Hepatocyte (in vitro differentiated cells): ENCODE results near the gene FOCAD. TPM values are rescaled to one million over a fixed set of nuclear protein-coding genes. Genes with fewer than 3 reads are reported as not detected.

Source experiments
- DNase-seq: peaks from one replicate; pipeline ENCODE4 v3.0.0-alpha.2; 2016; ENCODE audit warnings: low spot score
- H2AFZ ChIP-seq: fragments of 200-600 bp; sonication (generic); 2 replicates; pipeline ENCODE4 v1.6.0; 2016; ENCODE audit warnings: antibody characterized with exemption, mild to moderate bottlenecking
- H3K27ac ChIP-seq: fragments of 200-600 bp; sonication (generic); 2 replicates; pipeline ENCODE4 v1.5.1; 2016; ENCODE audit warnings: mild to moderate bottlenecking
- H3K27me3 ChIP-seq: fragments of 200-600 bp; sonication (generic); 2 replicates; pipeline ENCODE4 v1.6.1; 2016
- H3K36me3 ChIP-seq: fragments of 200-600 bp; sonication (generic); replicated peaks from 2 replicates; pipeline ENCODE4 v1.5.1; 2016; ENCODE audit warnings: low read depth; ENCODE audit not compliant: insufficient read depth
- H3K4me1 ChIP-seq: fragments of 200-600 bp; sonication (generic); 2 replicates; pipeline ENCODE4 v1.5.1; 2016; ENCODE audit warnings: mild to moderate bottlenecking, moderate library complexity; ENCODE audit not compliant: insufficient read depth
- H3K4me2 ChIP-seq: fragments of 200-600 bp; sonication (generic); 2 replicates; pipeline ENCODE4 v1.6.0; 2016
- H3K4me3 ChIP-seq: fragments of 200-600 bp; sonication (generic); 2 replicates; pipeline ENCODE4 v1.5.1; 2016; ENCODE audit warnings: mild to moderate bottlenecking
- H3K79me2 ChIP-seq: fragments of 200-600 bp; sonication (generic); 2 replicates; pipeline ENCODE4 v1.6.0; 2017; ENCODE audit warnings: mild to moderate bottlenecking
- H3K9me2 ChIP-seq: fragments of 200-600 bp; sonication (generic); replicated peaks from 2 replicates; pipeline ENCODE4 v1.6.0; 2017; ENCODE audit warnings: mild to moderate bottlenecking; ENCODE audit not compliant: insufficient read depth
- H3K9me3 ChIP-seq: fragments of 200-600 bp; sonication (generic); 2 replicates; pipeline ENCODE4 v1.5.1; 2016; ENCODE audit warnings: low read depth, mild to moderate bottlenecking
- H4K20me1 ChIP-seq: fragments of 200-600 bp; sonication (generic); 2 replicates; pipeline ENCODE4 v1.6.0; 2016; ENCODE audit warnings: mild to moderate bottlenecking; ENCODE audit not compliant: insufficient read depth, poor library complexity, severe bottlenecking
- EZH2 ChIP-seq: fragments of 200-600 bp; sonication (generic); IDR thresholded peaks from 2 replicates; pipeline ENCODE4 v1.6.1; 2016; ENCODE audit warnings: antibody characterized with exemption, mild to moderate bottlenecking, borderline replicate concordance
- EZH2phosphoT487 ChIP-seq: fragments of 200-600 bp; sonication (generic); IDR thresholded peaks from one replicate; pipeline ENCODE4 v1.6.1; 2018; ENCODE audit warnings: antibody characterized with exemption, mild to moderate bottlenecking, low read depth, moderate library complexity; ENCODE audit not compliant: unreplicated experiment, severe bottlenecking
- WGBS: methylation state at CpG from one replicate; pipeline ENCODE4 v1.1.6; 2016; ENCODE audit warnings: low lambda C conversion rate; ENCODE audit errors: missing lambda C conversion rate; 5-methylcytosine and 5-hydroxymethylcytosine counted together
- polyA plus RNA-seq: library from polyadenylated mRNA; unstranded; fragments of >200 nt; fragmentation: Nextera tagmentation; extraction: Ambion mirVana; gene quantifications from 2 replicates; pipeline ENCODE4 v1.2.1, GENCODE V29; 2016
- total RNA-seq: library from RNA; depleted of rRNA; stranded (reverse); fragments of >200 nt; gene quantifications from 2 replicates; pipeline ENCODE4 v1.2.3, GENCODE V29; 2014
- TF ChIP-seq, protein P1 (sequence below): fragments of 200-600 bp; sonication (generic); IDR thresholded peaks from 2 replicates; pipeline ENCODE4 v1.5.1; 2016; ENCODE audit warnings: antibody characterized with exemption, mild to moderate bottlenecking; ENCODE audit not compliant: poor library complexity

The FOCAD gene
- total and polyA plus RNA-seq, 2 experiments from 2014 or later, result 21.7 to 54.1 TPM

DNA sequence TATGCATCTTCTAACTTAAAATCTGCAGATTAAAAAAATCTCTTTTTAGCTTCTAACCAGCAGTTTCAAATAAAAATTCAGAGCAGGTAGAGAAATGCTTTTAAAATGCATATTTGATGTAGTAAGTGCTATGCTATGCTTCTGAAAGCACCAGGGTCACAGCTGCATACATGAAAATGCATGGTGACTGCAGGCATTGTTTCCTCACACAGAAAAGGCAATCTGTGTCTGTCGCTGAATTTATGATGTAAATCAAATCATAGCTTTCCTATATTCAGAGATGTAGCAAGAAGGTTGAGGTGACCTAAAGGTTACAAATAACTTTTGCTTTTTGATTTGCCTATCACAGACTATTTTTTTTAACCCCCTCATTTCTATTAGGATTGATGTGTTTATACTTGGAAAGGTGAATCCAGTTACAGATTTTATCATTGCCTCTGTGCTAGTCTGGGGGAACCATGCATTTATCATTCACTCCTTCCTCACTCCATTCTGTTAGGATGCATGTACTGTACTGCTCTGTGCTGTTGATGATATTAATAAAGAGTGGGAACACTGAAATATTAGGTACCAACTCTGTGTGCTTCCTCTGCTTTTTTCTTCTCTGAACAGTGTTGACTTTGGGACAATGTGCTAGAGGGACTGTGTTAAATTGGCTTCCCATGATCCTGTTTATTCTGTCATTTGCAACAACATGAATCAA is 65.6 kb downstream of the FOCAD start:
- Histone ChIP-seq H3K36me3 (no peaks in the 10 kb centered on the region), H3K4me2 (no peak overlapping the region), H4K20me1 (no peaks in the 10 kb centered on the region), H3K4me1 (no peaks in the 10 kb centered on the region), H3K9me3 (no peaks in the 10 kb centered on the region), H2AFZ (no peak overlapping the region), H3K27ac (no peak overlapping the region), H3K4me3 (no peak overlapping the region), H3K79me2 (no peaks in the 10 kb centered on the region), H3K27me3 (no peaks in the 10 kb centered on the region), H3K9me2 (no peaks in the 10 kb centered on the region)
- TF ChIP-seq, protein P1, sequence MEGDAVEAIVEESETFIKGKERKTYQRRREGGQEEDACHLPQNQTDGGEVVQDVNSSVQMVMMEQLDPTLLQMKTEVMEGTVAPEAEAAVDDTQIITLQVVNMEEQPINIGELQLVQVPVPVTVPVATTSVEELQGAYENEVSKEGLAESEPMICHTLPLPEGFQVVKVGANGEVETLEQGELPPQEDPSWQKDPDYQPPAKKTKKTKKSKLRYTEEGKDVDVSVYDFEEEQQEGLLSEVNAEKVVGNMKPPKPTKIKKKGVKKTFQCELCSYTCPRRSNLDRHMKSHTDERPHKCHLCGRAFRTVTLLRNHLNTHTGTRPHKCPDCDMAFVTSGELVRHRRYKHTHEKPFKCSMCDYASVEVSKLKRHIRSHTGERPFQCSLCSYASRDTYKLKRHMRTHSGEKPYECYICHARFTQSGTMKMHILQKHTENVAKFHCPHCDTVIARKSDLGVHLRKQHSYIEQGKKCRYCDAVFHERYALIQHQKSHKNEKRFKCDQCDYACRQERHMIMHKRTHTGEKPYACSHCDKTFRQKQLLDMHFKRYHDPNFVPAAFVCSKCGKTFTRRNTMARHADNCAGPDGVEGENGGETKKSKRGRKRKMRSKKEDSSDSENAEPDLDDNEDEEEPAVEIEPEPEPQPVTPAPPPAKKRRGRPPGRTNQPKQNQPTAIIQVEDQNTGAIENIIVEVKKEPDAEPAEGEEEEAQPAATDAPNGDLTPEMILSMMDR, result no peak
- DNase-seq, result no peak
- 82% methylated on average over 1 of the region's 1 CpG for WGBS

DNA sequence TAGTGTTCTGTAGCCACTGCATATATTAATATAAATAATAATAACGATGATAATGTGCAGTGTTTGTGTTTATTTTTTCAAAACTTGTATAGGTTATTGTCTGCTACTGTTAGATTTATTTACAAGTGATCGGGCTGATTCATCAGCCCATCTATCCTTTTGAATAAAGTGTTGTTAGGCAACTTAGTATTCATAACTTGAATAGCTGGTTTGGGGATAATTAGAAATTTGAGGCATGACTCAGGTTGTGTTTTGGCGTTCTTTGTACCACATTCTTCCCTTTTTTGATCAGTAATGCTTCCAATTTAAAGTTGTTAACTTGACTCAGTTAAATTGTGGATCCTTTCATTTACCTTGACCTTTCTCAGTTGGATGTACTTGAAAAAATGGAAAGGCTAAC is 69.7 kb downstream of the FOCAD start:
- no peak overlapping the region for H2AFZ ChIP-seq
- no peaks in the 10 kb centered on the region for H3K9me3 ChIP-seq
- H3K36me3 ChIP-seq, result no peaks in the 10 kb centered on the region
- 96% methylated on average over 3 of the region's 3 CpGs for WGBS
- no peak for DNase-seq
- no peak overlapping the region for H3K27ac ChIP-seq
- no peaks in the 10 kb centered on the region for H3K4me1 ChIP-seq
- H3K27me3 ChIP-seq, result no peaks in the 10 kb centered on the region
- no peaks in the 10 kb centered on the region for H4K20me1 ChIP-seq
- TF ChIP-seq EZH2phosphoT487 (no peak), EZH2 (no peak)
- TF ChIP-seq, protein P1, result no peak
- no peaks in the 10 kb centered on the region for H3K9me2 ChIP-seq
- H3K4me2 ChIP-seq, result no peak overlapping the region
- peaks cover 5% of the 10 kb centered on the region for H3K79me2 ChIP-seq
- H3K4me3 ChIP-seq, result no peak overlapping the region

DNA sequence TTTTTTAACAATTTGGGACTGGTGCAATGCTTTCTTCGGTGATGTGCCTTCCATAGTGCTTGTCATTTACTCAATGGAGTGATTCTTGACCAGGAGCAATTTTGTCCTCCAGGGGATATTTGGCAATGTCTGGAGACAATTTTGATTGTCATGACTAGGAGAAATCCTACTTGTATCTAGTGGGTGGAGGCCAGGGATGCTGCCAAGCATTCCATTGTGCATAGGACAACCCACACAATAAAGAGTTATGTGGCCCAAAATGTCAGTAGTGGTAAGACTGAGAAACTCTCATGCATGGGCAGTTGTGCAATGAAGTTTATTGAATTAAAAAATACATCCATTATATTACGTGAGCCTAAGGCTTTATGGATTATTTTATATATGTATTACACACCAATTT is 70.5 kb downstream of the FOCAD start:
- Histone ChIP-seq H3K4me1 (no peaks in the 10 kb centered on the region), H3K9me3 (no peaks in the 10 kb centered on the region), H4K20me1 (no peaks in the 10 kb centered on the region), H3K4me2 (no peak overlapping the region), H3K79me2 (peaks cover 5% of the 10 kb centered on the region), H2AFZ (no peak overlapping the region), H3K9me2 (no peaks in the 10 kb centered on the region), H3K27me3 (no peaks in the 10 kb centered on the region), H3K36me3 (no peaks in the 10 kb centered on the region), H3K27ac (no peak overlapping the region), H3K4me3 (no peak overlapping the region)
- WGBS, result 88% methylated on average over 2 of the region's 2 CpGs
- DNase-seq, result no peak
- TF ChIP-seq EZH2phosphoT487, result no peak
- no peak for TF ChIP-seq EZH2
- TF ChIP-seq, protein P1, result no peak
